H9 (cell line): ENCODE measurements around the gene CRHBP. TPM values are rescaled to one million over a fixed set of nuclear protein-coding genes. Genes with fewer than 3 reads are reported as not detected.
"Not testable (repeated sequence)": the region's sequence is repeated elsewhere in the genome, so short reads cannot be mapped to it uniquely, and the experiment has no call there.

Source experiments
- DNase-seq: peaks from one replicate; pipeline ENCODE4 v3.0.0-alpha.2; 2017
- H2AFZ ChIP-seq: one replicate; pipeline ENCODE4 v1.6.1; 2013; ENCODE audit warnings: mild to moderate bottlenecking, low read length, control low read depth, moderate library complexity
- H2AK5ac ChIP-seq: 2 replicates; pipeline ENCODE4 v1.6.1; 2013; ENCODE audit warnings: low read length, control low read depth, mixed read lengths; ENCODE audit not compliant: insufficient read length
- H2BK120ac ChIP-seq: one replicate; pipeline ENCODE4 v1.6.1; 2013; ENCODE audit warnings: low read depth, mild to moderate bottlenecking, low read length, control low read depth, inconsistent platforms; ENCODE audit not compliant: poor library complexity, severe bottlenecking
- H2BK12ac ChIP-seq: 2 replicates; pipeline ENCODE4 v1.6.1; 2013; ENCODE audit warnings: low read length, control low read depth, mixed read lengths, low read depth; ENCODE audit not compliant: insufficient read length
- H2BK15ac ChIP-seq: 2 replicates; pipeline ENCODE4 v1.6.1; 2013; ENCODE audit warnings: low read depth, low read length, control low read depth
- H2BK20ac ChIP-seq: one replicate; pipeline ENCODE4 v1.6.1; 2013; ENCODE audit warnings: low read depth, mild to moderate bottlenecking, low read length, control low read depth, inconsistent platforms; ENCODE audit not compliant: poor library complexity, severe bottlenecking
- H2BK5ac ChIP-seq: 2 replicates; pipeline ENCODE4 v1.6.1; 2013; ENCODE audit warnings: low read length, control low read depth, mixed read lengths; ENCODE audit not compliant: insufficient read length
- H3K14ac ChIP-seq: 2 replicates; pipeline ENCODE4 v1.6.1; 2013; ENCODE audit warnings: low read length, control low read depth; ENCODE audit not compliant: insufficient read depth
- H3K18ac ChIP-seq: 2 replicates; pipeline ENCODE4 v1.6.1; 2013; ENCODE audit warnings: low read depth, mild to moderate bottlenecking, mixed read lengths, low read length, control low read depth; ENCODE audit not compliant: insufficient read length
- H3K23ac ChIP-seq: 2 replicates; pipeline ENCODE4 v1.6.1; 2013; ENCODE audit warnings: low read length, control low read depth, mixed read lengths, low read depth; ENCODE audit not compliant: insufficient read length
- H3K23me2 ChIP-seq: 2 replicates; pipeline ENCODE4 v1.6.1; 2013; ENCODE audit warnings: low read depth, mild to moderate bottlenecking, mixed read lengths, low read length, control low read depth; ENCODE audit not compliant: insufficient read length, poor library complexity, severe bottlenecking
- H3K27ac ChIP-seq: 2 replicates; pipeline ENCODE4 v1.5.1; 2013; ENCODE audit warnings: low read length, control low read depth, mixed read lengths, low read depth; ENCODE audit not compliant: insufficient read length
- H3K27me3 ChIP-seq: 2 replicates; pipeline ENCODE4 v1.6.1; 2013; ENCODE audit warnings: low read length, control low read depth, inconsistent platforms; ENCODE audit not compliant: insufficient read depth
- H3K4ac ChIP-seq: 2 replicates; pipeline ENCODE4 v1.6.1; 2013; ENCODE audit warnings: low read depth, mild to moderate bottlenecking, control low read depth, inconsistent platforms, low read length, moderate library complexity
- H3K4me1 ChIP-seq: 2 replicates; pipeline ENCODE4 v1.6.1; 2013; ENCODE audit warnings: low read length, control low read depth, inconsistent platforms; ENCODE audit not compliant: insufficient read depth
- H3K4me2 ChIP-seq: 2 replicates; pipeline ENCODE4 v1.6.1; 2013; ENCODE audit warnings: low read length, control low read depth, mixed read lengths; ENCODE audit not compliant: insufficient read length, insufficient read depth
- H3K56ac ChIP-seq: 2 replicates; pipeline ENCODE4 v1.6.1; 2013; ENCODE audit warnings: low read depth, mild to moderate bottlenecking, mixed read lengths, low read length, control low read depth; ENCODE audit not compliant: insufficient read length
- H3K79me1 ChIP-seq: 2 replicates; pipeline ENCODE4 v1.6.1; 2013; ENCODE audit warnings: low read depth, mild to moderate bottlenecking, moderate library complexity, low read length, control low read depth, inconsistent platforms; ENCODE audit not compliant: insufficient read depth, poor library complexity, severe bottlenecking
- H3K79me2 ChIP-seq: 2 replicates; pipeline ENCODE4 v1.6.1; 2013; ENCODE audit warnings: low read length, control low read depth, inconsistent platforms; ENCODE audit not compliant: insufficient read depth
- H3K9ac ChIP-seq: 2 replicates; pipeline ENCODE4 v1.6.1; 2013; ENCODE audit warnings: low read length, control low read depth, mixed read lengths; ENCODE audit not compliant: insufficient read length; ENCODE audit errors: extremely low read depth
- H3K9me3 ChIP-seq: one replicate; pipeline ENCODE4 v1.6.1; 2013; ENCODE audit warnings: low read depth, low read length, inconsistent platforms; ENCODE audit not compliant: control insufficient read depth
- H3T11ph ChIP-seq: one replicate; pipeline ENCODE4 v1.6.1; 2013; ENCODE audit warnings: mild to moderate bottlenecking, low read length, control low read depth, inconsistent platforms
- H4K20me1 ChIP-seq: one replicate; pipeline ENCODE4 v1.6.1; 2013; ENCODE audit not compliant: control insufficient read depth, insufficient read length, insufficient read depth
- H4K5ac ChIP-seq: 2 replicates; pipeline ENCODE4 v1.6.1; 2013; ENCODE audit warnings: low read depth, mild to moderate bottlenecking, mixed read lengths, low read length, control low read depth; ENCODE audit not compliant: insufficient read length
- H4K8ac ChIP-seq: replicated peaks from 2 replicates; pipeline ENCODE4 v1.6.1; 2013; ENCODE audit warnings: low read length, control low read depth, mixed read lengths, low read depth; ENCODE audit not compliant: insufficient read length
- H4K91ac ChIP-seq: 2 replicates; pipeline ENCODE4 v1.6.1; 2013; ENCODE audit warnings: low read depth, mild to moderate bottlenecking, moderate library complexity, mixed read lengths, low read length, control low read depth; ENCODE audit not compliant: insufficient read length
- H3K27ac Mint-ChIP-seq, 3 experiments: 2 replicates in 2 of 3; 3 replicates in 1 of 3; pipeline ENCODE4 v1.8.0; 2020 to 2021; ENCODE audit warnings: mixed read lengths in 3 of 3, mild to moderate bottlenecking in 1 of 3, moderate library complexity in 1 of 3
- H3K27me3 Mint-ChIP-seq: 2 replicates; pipeline ENCODE4 v1.8.0; 2021; ENCODE audit warnings: low read depth, mild to moderate bottlenecking, moderate library complexity, mixed read lengths
- H3K36me3 Mint-ChIP-seq, 3 experiments: 2 replicates in 2 of 3; 3 replicates in 1 of 3; pipeline ENCODE4 v1.8.0; 2020 to 2021; ENCODE audit warnings: low read depth in 3 of 3, mixed read lengths in 3 of 3; ENCODE audit not compliant: insufficient read depth in 1 of 3
- H3K4me1 Mint-ChIP-seq, 2 experiments: 2 replicates each; pipeline ENCODE4 v1.8.0; 2020; ENCODE audit warnings: mixed read lengths in 2 of 2
- H3K4me3 Mint-ChIP-seq, 2 experiments: 2 replicates in 1 of 2; 3 replicates in 1 of 2; pipeline ENCODE4 v1.8.0; 2020 to 2021; ENCODE audit warnings: mild to moderate bottlenecking in 2 of 2, mixed read lengths in 2 of 2, moderate library complexity in 1 of 2
- H3K9me3 Mint-ChIP-seq, 2 experiments: 2 replicates in 1 of 2; 3 replicates in 1 of 2; pipeline ENCODE4 v1.8.0; 2020; ENCODE audit warnings: mild to moderate bottlenecking in 2 of 2, mixed read lengths in 2 of 2, moderate library complexity in 1 of 2
- CTCF ChIP-seq: fragments of 200-600 bp; sonication (generic); conservative IDR thresholded peaks from 3 replicates; pipeline ENCODE4 v1.8.0; 2021; ENCODE audit warnings: antibody characterized with exemption, mild to moderate bottlenecking
- WGBS: extraction: QIAGEN DNeasy Blood & Tissue Kit; methylation state at CpG from one replicate; pipeline ENCODE4 v1.1.7; 2013; ENCODE audit warnings: missing lambda C conversion rate, low lambda C conversion rate, mixed read lengths; ENCODE audit not compliant: insufficient read length; ENCODE audit errors: extremely low coverage; 5-methylcytosine and 5-hydroxymethylcytosine counted together
- total RNA-seq: library from RNA; stranded (reverse); gene quantifications from 2 replicates; pipeline ENCODE4 v1.2.1, GENCODE V29; 2021

CRHBP gene
- total RNA-seq, 1 experiment from 2014 or later = not detected

GRCh38 chr5:76944638-76945037 lies 8.2 kb upstream of the CRHBP start:
- Histone ChIP-seq H4K91ac (no peak overlapping the region), H3K56ac (no peak overlapping the region), H4K20me1 (no peaks in the 10 kb centered on the region), H2BK20ac (no peak overlapping the region), H2BK120ac (no peak overlapping the region), H4K5ac (no peak overlapping the region), H3K4me2 (no peak overlapping the region), H2BK12ac (no peak overlapping the region), H3K18ac (no peak overlapping the region), H3T11ph (no peak overlapping the region), H2AK5ac (no peak overlapping the region), H3K23me2 (no peaks in the 10 kb centered on the region), H4K8ac (no peak overlapping the region), H3K23ac (no peak overlapping the region), H2BK15ac (no peak overlapping the region), H3K9ac (no peak overlapping the region), H3K79me1 (no peaks in the 10 kb centered on the region), H3K4me1 (no peaks in the 10 kb centered on the region), H2BK5ac (no peak overlapping the region), H3K27ac (no peak overlapping the region), H3K14ac (no peak overlapping the region), H3K27me3 (no peaks in the 10 kb centered on the region), H3K4ac (no peak overlapping the region), H2AFZ (no peak overlapping the region), H3K9me3 (no peaks in the 10 kb centered on the region), H3K79me2 (no peaks in the 10 kb centered on the region)
- Mint-ChIP-seq H3K27me3 (peaks cover 2% of the 10 kb centered on the region), H3K4me3 (no peak overlapping the region), H3K9me3 (no peaks in the 10 kb centered on the region), H3K36me3 (no peaks in the 10 kb centered on the region; a peak in 2 of 7 replicates), H3K4me1 (0 out of 4 replicates have a peak, but pooled peaks cover 0 to 3% of the 10 kb centered on the region in 2 experiments), H3K27ac (no peak overlapping the region)
- no peak for TF ChIP-seq CTCF
- no peak for DNase-seq
- WGBS = no CpG with 5 or more reads among the region's 5 CpGs

GRCh38 chr5:76945238-76945637 lies 7.6 kb upstream of the CRHBP start:
- H4K91ac ChIP-seq, H3K56ac ChIP-seq, H3K4me3 Mint-ChIP-seq, H4K20me1 ChIP-seq, H2BK12ac ChIP-seq, H3K4me1 Mint-ChIP-seq, H3K23ac ChIP-seq, H3K27ac ChIP-seq, H3T11ph ChIP-seq, DNase-seq, H3K9me3 ChIP-seq, H3K9ac ChIP-seq, H2BK15ac ChIP-seq, H3K23me2 ChIP-seq, H3K27ac Mint-ChIP-seq, H3K4ac ChIP-seq, H2BK20ac ChIP-seq, H3K9me3 Mint-ChIP-seq, H3K18ac ChIP-seq, H3K14ac ChIP-seq, H3K27me3 ChIP-seq, H3K4me1 ChIP-seq, H3K79me1 ChIP-seq, H4K8ac ChIP-seq, H4K5ac ChIP-seq, H2AFZ ChIP-seq, H3K36me3 Mint-ChIP-seq, H3K4me2 ChIP-seq, H3K27me3 Mint-ChIP-seq, H2BK5ac ChIP-seq, H2AK5ac ChIP-seq, H3K79me2 ChIP-seq, H2BK120ac ChIP-seq: not testable (repeated sequence)
- no CpG with 5 or more reads among the region's 9 CpGs for WGBS
